ENCODE measurements around the gene DHX35. TPM values are rescaled to one million over a fixed set of nuclear protein-coding genes. Genes with fewer than 3 reads are reported as not detected.

The DHX35 gene
- total RNA-seq, 4 donors from 2014 or later, result 4.4 to 14.7 (median 10.8) TPM

DNA sequence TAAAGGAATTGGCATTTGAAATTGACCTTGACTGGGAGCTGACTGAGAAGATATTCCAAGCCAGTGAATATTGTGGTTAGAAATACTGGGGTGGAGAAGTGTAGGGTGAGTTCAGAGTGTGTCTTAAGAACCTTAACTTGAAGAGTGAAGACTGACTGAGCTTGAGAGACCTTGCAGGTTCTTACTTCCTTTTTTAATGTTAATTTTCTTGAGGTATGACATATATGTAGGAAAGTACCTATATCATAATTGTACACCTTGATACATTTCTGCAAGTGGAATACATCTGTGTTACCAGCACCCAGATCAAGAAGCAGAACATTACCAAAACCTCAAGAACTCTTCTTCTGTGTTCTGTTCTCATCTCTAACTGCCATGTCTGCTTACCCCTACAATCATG is 11.0 kb downstream of the DHX35 start:
- no peaks in the 10 kb centered on the region for H3K27me3 ChIP-seq
- H3K27ac ChIP-seq, result peak overlapping the region in 3 of 4 donors; percentile 14 to 77 (median 60)
- no peak for DNase-seq
- H3K9me3 ChIP-seq, result no peaks in the 10 kb centered on the region
- no peak overlapping the region for H3K4me3 ChIP-seq
- TF ChIP-seq, protein P1, sequence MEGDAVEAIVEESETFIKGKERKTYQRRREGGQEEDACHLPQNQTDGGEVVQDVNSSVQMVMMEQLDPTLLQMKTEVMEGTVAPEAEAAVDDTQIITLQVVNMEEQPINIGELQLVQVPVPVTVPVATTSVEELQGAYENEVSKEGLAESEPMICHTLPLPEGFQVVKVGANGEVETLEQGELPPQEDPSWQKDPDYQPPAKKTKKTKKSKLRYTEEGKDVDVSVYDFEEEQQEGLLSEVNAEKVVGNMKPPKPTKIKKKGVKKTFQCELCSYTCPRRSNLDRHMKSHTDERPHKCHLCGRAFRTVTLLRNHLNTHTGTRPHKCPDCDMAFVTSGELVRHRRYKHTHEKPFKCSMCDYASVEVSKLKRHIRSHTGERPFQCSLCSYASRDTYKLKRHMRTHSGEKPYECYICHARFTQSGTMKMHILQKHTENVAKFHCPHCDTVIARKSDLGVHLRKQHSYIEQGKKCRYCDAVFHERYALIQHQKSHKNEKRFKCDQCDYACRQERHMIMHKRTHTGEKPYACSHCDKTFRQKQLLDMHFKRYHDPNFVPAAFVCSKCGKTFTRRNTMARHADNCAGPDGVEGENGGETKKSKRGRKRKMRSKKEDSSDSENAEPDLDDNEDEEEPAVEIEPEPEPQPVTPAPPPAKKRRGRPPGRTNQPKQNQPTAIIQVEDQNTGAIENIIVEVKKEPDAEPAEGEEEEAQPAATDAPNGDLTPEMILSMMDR (IDR thresholded peaks at IDR 0.05), result no peak
- TF ChIP-seq POLR2A (IDR thresholded peaks at IDR 0.05), result no peak
- H3K36me3 ChIP-seq, result peaks cover 0 to 58% (median 4%) of the 10 kb centered on the region in 3 donors
- H3K4me1 ChIP-seq, result peaks cover 0 to 48% (median 4%) of the 10 kb centered on the region in 3 donors
- intact Hi-C loops (cut with DNase I), result no loop called here

DNA sequence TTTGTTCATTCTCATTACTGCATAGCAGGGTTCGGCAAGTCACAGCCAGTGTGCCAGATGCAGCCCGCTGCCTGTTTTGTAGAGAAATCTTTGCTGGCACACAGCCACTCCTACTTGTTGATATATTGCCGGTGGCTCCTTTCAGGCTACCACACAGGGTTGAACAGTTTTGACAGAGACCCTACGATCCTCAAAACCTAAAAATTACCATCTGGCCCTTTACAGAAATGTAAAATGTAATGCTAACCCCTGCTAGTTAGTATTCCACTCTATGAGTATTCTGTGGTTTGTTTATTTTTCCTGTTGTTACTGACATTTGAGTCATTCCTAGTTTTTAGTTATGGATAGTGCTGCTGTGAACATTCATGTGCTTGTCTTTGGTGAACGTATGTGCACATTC is 11.5 kb downstream of the DHX35 start:
- intact Hi-C loops (cut with DNase I), result no loop called here
- Histone ChIP-seq H3K36me3 (peaks cover 0 to 62% (median 4%) of the 10 kb centered on the region in 3 donors), H3K27ac (peak overlapping the region; percentile 14 to 77 (median 40)), H3K9me3 (no peaks in the 10 kb centered on the region), H3K4me3 (peak overlapping the region in 1 of 4 donors; percentile 5), H3K27me3 (no peaks in the 10 kb centered on the region), H3K4me1 (peaks cover 0 to 42% (median 0%) of the 10 kb centered on the region in 3 donors)
- WGBS, 2 donors, result 21 to 27% methylated on average over 5 of the region's 5 CpGs
- TF ChIP-seq, protein P1 (IDR thresholded peaks at IDR 0.05), result no peak
- TF ChIP-seq POLR2A (IDR thresholded peaks at IDR 0.05), result no peak
- no peak for DNase-seq

DNA sequence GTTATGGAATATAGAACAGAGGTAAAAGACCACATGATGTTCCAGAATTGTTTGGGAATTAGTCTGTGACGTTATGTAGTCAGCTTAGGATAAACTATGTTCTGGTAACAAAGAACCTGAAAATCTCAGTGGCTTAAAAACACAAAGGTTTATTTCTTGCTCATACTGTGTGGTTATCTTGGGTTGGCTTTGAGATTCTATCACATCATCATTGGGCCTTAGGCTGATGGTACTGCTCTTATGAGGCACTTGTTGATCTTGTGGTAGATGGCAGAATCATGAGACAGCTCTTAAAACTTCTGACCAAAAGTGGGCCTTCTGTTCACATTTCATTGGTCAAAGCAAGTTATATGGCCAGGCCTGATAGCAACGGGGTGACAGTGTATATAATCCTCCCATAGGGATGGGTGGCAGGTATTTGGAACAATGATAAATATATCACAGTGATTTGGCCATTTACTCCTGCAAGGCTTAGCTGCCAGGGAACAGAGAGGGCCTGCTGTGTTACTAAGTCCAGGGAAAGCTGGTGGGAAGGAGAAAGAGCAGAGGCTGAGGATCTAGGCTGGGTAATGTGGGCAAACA is 13.5 kb downstream of the DHX35 start:
- WGBS, 2 donors, result 46 to 64% methylated on average over 2 of the region's 2 CpGs
- peaks cover 0 to 27% (median 0%) of the 10 kb centered on the region in 3 donors for H3K4me1 ChIP-seq
- no peak for TF ChIP-seq POLR2A (IDR thresholded peaks at IDR 0.05)
- TF ChIP-seq, protein P1 (IDR thresholded peaks at IDR 0.05), result no peak
- no peak for DNase-seq
- intact Hi-C loops (cut with DNase I), result no loop called here
- no peak overlapping the region for H3K4me3 ChIP-seq
- peaks cover 0 to 44% (median 0%) of the 10 kb centered on the region in 3 donors for H3K36me3 ChIP-seq
- H3K9me3 ChIP-seq, result no peaks in the 10 kb centered on the region
- H3K27ac ChIP-seq, result peak overlapping the region in 3 of 4 donors; percentile 45 to 60 (median 59)
- H3K27me3 ChIP-seq, result no peaks in the 10 kb centered on the region

DNA sequence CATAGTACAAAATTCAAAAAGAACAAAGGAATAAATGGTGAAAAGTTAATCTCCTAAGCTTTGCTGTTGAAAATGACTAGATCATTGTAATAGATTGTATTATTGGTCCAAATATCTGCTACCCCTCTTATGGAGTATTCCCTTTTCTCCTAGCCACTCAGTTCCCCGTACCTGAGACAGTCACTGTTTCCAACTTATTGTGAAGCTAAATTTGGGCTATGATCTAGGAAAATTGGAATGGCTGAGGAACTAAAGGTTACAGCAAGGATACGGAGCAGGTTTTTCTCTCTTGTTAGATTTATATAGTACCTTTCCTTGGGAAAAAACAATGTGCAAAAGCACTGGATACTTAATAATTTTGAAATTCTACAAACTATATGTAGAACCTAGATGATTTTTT is 17.3 kb downstream of the DHX35 start:
- no peak for DNase-seq
- WGBS, 2 donors, result 78 to 85% methylated on average over 2 of the region's 2 CpGs

DNA sequence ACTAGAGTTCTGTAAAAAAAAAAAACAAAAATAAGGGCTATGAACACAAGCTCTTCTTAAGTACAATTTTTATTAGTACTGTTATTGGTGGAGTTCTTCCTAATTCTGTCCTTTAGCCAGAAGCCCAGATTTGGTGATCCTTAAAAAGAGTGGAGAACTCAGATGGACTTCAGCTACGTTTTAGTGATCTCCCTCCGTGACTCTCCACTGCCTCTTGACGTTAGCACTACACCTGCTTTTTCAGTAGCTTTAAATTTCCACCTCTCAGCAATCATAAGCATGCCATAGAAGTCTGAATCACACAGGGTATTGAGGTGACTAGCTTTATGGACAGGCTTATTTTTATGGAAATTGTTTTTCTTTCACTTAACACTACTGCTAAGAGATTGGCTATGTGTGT is 17.7 kb downstream of the DHX35 start:
- no peaks in the 10 kb centered on the region for H3K9me3 ChIP-seq
- H3K4me1 ChIP-seq, result peaks cover 0 to 29% (median 4%) of the 10 kb centered on the region in 3 donors
- peaks cover 0 to 33% (median 0%) of the 10 kb centered on the region in 3 donors for H3K36me3 ChIP-seq
- DNase-seq, result no peak
- H3K4me3 ChIP-seq, result no peak overlapping the region
- 88 to 89% methylated on average over 3 of the region's 3 CpGs for WGBS, 2 donors
- peak overlapping the region in 2 of 4 donors; percentile 42 to 47 for H3K27ac ChIP-seq
- TF ChIP-seq POLR2A (IDR thresholded peaks at IDR 0.05), result no peak
- TF ChIP-seq, protein P1 (IDR thresholded peaks at IDR 0.05), result no peak
- intact Hi-C loops (cut with DNase I), result no loop called here
- H3K27me3 ChIP-seq, result no peaks in the 10 kb centered on the region

More for the DNA sequence above, 17.3 kb downstream of the DHX35 start:
- H3K36me3 ChIP-seq, result peaks cover 0 to 33% (median 0%) of the 10 kb centered on the region in 3 donors
- intact Hi-C loops (cut with DNase I), result no loop called here
- peak overlapping the region in 3 of 4 donors; percentile 34 to 47 (median 42) for H3K27ac ChIP-seq
- H3K27me3 ChIP-seq, result no peaks in the 10 kb centered on the region
- H3K9me3 ChIP-seq, result no peaks in the 10 kb centered on the region
- no peak overlapping the region for H3K4me3 ChIP-seq
- TF ChIP-seq, protein P1 (IDR thresholded peaks at IDR 0.05), result no peak
- no peak for TF ChIP-seq POLR2A (IDR thresholded peaks at IDR 0.05)
- H3K4me1 ChIP-seq, result peaks cover 0 to 26% (median 0%) of the 10 kb centered on the region in 3 donors

Measured in esophagus squamous epithelium (tissue), 5 donors.